Mesenteric fat pad (tissue), 1 donor: Measurements from ENCODE around the gene BPIFB4. TPM values are rescaled to one million over a fixed set of nuclear protein-coding genes. Genes with fewer than 3 reads are reported as not detected.

Experiments used
- DNase-seq: peaks from one replicate; pipeline ENCODE4 v3.0.0-alpha.2; 2020; ENCODE audit warnings: low spot score
- total RNA-seq: library from RNA; stranded (reverse); fragmentation: NEBNext Ultra II Directional; extraction: Animal tissue kit (Norgen Biotek cat#: 25700); gene quantifications from one replicate; pipeline ENCODE4 v1.2.1, GENCODE V29; 2021
- donor health status: DM: yes; HTN: yes; CAD: no.

Gene BPIFB4
- total RNA-seq, 1 donor from 2014 or later = not detected

GRCh38 chr20:33160681-33161080, 81.2 kb downstream of the BPIFB4 start:
- no peak for DNase-seq

Other genes with a start within 250 kb of the BPIFB4 start
- gene EFCAB8, start 220.7 kb upstream of the BPIFB4 start, total RNA-seq = 0.39 TPM
- gene SUN5, start 75.2 kb upstream of the BPIFB4 start, total RNA-seq = not detected
- not detected for gene BPIFB2, start 71.9 kb upstream of the BPIFB4 start, total RNA-seq
- not detected for gene BPIFB6, start 48.0 kb upstream of the BPIFB4 start, total RNA-seq
- not detected for gene BPIFB3, start 25.7 kb upstream of the BPIFB4 start, total RNA-seq
- gene BPIFA2, start 88.5 kb downstream of the BPIFB4 start, total RNA-seq = not detected
- not detected for gene BPIFA3, start 137.7 kb downstream of the BPIFB4 start, total RNA-seq
- not detected for gene BPIFA1, start 156.4 kb downstream of the BPIFB4 start, total RNA-seq
- gene BPIFB1, start 203.6 kb downstream of the BPIFB4 start, total RNA-seq = not detected